ENCODE results near the gene DMRT1.

DNA sequence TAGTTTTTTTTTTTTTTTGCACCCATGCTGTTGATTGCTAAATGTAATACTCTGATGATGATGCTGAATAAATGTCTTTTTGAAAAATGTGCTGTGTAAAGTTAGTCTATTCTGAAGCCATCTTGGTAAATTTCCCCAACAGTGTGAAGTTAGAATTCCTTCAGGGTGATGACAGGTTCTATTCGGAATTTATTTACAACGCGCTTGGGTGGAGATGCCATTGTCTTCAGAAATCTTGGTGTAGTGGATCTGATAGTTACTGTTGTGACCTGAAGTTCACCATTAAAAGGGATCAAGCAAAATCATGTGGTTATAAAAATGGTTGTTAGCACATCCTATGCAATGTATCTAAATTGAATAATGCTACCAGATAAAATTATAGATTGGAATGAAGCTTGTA is 36.3 kb upstream of the DMRT1 start:
- no peak for TF ChIP-seq EZH2 (IDR thresholded peaks at IDR 0.05; ENCODE audit: low read length, missing control alignments)
- TF ChIP-seq, protein P1, sequence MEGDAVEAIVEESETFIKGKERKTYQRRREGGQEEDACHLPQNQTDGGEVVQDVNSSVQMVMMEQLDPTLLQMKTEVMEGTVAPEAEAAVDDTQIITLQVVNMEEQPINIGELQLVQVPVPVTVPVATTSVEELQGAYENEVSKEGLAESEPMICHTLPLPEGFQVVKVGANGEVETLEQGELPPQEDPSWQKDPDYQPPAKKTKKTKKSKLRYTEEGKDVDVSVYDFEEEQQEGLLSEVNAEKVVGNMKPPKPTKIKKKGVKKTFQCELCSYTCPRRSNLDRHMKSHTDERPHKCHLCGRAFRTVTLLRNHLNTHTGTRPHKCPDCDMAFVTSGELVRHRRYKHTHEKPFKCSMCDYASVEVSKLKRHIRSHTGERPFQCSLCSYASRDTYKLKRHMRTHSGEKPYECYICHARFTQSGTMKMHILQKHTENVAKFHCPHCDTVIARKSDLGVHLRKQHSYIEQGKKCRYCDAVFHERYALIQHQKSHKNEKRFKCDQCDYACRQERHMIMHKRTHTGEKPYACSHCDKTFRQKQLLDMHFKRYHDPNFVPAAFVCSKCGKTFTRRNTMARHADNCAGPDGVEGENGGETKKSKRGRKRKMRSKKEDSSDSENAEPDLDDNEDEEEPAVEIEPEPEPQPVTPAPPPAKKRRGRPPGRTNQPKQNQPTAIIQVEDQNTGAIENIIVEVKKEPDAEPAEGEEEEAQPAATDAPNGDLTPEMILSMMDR (conservative IDR thresholded peaks at IDR 0.05 in 1 of 2, IDR thresholded peaks at IDR 0.05 in 1 of 2; ENCODE audit: low read depth in 1 of 2, low read length in 2 of 2), result no peak

Data from fibroblast of lung (primary cell).